DMS 273 (cell line): Measurements from ENCODE around the gene ERMP1.
"Not testable (repeated sequence)": the region's sequence is repeated elsewhere in the genome, so short reads cannot be mapped to it uniquely, and the experiment has no call there.

Source experiments
- DNase-seq: peaks from one replicate; lab custom pipeline; 2025; ENCODE audit not compliant: unreplicated experiment; lab: John Stamatoyannopoulos, UW

ERMP1 gene

DNA sequence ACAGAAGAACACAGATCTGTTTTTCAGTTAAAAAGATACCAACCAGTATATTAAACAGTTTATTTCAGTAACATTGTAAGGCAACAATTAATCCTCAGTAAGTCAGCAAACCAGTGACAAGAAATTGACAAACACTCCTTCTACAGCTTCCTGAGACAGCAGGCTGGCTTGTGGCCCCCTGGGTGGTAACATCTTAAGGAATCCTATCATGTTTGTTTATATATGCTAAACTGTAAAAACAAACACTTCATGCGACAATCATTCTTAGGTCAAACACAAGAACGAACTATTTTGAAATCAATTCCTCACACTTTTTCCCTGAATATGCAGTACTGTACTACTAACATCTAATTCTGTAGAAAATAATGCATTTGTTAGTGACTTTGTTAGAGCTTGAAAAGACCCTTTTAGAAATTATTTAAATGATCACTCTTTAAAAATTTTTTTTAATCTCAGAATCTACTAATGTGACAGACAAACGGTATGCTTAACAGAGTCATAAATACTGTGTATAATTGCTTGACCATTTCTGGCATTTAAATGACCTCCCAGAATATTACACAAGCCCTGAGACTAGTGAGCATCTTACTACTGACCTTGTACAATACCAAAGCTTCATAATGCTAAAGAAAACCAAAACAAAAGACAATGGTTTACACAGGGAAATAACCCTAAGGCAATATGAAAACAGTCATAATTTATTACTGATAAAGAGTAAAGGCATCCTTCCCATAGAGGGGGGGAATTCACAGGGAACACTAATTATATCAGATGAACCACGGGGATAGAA lies 48.2 kb downstream of the ERMP1 start:
- DNase-seq: no peak

DNA sequence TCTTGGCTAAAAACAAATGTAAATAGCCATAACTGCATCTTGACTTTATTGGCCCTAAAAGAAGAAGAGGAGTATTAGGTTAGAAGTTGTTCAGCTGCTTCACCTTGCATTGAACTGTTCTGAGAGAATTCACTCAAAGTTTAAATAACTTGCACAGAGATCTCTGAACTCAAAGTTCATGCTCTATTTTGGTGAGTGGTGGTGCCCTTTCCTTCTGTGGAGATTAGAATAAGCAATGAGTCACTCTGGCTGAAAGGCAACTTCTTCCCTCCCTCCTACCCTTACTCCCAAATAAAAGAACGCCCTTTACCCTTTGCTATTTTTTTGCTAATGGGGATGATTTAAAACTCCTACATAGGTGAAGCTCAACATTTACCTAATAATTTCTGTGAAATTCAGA lies 48.9 kb downstream of the ERMP1 start:
- no peak for DNase-seq

DNA sequence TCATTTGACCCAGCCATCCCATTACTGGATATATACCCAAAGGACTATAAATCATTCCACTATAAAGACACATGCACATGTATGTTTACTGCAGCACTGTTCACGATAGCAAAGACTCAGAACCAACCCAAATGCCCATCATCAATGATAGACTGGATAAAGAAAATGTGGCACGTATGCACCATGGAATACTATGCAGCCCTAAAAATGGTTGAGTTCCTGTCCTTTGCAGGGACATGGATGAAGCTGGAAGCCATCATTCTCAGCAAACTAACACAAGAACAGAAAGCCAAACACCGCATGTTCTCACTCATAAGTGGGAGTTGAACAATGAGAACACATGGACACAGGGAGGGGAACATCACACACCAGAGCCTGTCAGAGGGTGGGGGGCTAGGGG lies 49.5 kb downstream of the ERMP1 start:
- DNase-seq: not testable (repeated sequence)

DNA sequence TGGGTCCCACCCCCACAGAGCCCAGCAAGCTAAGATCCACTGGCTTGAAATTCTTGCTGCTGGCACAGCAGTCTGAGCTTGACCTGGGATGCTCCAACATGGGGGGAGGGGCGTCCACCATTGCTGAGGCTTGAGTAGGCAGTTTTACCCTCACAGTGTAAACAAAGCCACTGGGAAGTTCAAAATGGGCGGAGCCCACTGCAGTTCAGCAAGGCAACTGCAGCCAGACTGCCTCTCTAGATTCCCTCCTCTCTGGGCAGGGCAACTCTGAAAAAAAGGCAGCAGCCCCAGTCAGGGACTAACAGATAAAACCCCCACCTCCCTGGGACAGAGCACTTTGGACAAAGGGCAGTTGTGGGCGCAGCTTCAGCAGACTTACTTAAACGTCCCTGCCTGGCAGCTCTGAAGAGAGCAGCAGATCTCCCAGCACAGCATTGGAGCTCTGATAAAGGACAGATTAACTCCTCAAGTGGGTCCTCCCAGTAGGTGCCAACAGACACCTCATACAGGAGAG lies 53.2 kb downstream of the ERMP1 start:
- not testable (repeated sequence) for DNase-seq

DNA sequence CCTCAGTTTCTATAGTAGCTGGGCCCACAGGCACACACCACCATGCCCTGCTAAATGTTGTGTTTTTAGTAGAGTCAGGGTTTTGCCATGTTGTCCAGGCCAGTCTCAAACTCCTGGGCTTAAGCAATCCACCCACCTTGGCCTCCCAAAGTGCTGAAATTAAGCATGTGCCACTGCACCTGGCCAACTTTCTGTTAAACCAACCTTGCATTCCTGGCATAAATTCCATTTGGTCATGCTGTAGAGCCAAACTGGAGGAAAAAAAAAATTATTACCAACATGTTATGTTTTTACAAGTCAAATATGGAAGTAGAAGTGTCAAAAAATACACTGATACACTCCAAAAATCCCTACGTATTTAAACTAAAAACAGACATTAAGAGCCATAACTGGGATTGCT lies 54.1 kb downstream of the ERMP1 start:
- no peak for DNase-seq

DNA sequence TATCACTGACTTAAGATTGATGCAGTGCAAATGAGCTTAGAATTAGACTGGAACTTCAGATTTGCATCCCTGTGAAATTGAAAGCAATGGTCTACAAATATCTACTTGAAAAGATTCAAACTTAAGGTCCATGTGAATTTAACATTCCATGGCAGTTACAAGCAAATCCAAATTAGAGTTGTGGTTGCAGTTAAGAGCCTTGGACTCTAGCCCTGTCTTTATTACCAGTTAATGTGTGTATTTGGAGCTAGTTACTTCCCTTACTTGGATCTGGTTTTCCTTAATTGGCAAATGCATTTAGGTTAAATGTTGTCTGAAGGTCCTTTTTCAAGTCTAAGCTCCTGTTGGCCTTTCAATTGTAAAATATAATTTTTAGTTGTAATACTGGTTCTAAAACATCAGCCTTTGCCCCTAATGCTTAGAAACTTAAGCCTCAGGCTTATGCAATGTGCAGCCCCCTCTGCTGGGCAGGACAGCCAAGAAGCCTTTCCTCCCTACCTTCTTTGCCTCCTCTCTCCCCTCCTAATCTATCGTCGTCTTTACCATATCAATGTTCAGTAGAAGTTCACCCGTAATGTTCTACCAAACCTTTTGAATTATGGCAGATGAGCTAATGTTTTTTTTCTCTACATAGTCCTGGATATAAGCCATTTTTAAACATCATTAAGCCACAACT lies 59.5 kb downstream of the ERMP1 start:
- no peak for DNase-seq

DNA sequence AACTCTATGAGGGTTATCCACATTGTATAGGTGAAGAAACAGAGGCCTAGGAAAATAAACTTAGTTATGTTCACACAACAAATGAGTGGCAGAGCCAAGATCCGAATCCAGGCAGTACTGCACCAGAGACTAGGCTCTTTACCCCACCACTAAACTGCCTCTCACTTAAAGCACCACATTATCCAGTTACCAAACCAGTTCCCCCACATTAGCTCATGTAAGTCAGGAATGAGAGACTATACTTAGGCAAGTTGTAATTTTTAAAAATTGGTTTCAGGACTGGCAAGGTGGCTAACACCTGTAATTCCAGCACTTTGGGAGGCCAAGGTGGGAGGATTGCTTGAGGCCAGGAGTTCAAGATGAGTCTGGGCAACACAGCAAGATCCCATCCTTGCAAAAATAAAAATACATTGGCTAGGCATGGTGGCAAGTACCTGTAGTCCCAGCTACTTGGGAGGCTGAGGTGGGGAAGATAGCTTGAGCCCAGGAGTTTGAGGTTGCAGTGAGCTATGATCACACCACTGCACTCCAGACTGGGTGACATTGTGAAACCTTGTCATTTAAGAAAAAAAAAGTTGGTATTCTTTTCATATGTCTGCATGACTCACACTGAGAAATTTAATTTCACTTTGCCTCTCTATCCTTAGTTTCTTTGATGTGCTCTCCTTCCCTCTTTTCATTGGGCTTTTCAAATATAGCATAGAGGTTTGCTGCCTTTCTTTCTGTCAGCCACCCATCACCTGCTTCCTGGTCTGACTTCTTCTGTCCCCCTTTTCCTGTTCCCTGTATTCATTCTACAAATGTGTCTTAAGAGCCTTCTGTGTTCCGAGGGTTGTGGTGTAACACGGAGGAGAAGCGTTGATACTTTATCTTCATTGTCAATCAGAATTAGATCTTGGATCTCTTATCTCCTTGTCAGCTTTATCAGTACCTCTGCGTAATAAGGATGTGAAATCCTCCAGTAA lies 64.7 kb downstream of the ERMP1 start:
- DNase-seq: no peak

DNA sequence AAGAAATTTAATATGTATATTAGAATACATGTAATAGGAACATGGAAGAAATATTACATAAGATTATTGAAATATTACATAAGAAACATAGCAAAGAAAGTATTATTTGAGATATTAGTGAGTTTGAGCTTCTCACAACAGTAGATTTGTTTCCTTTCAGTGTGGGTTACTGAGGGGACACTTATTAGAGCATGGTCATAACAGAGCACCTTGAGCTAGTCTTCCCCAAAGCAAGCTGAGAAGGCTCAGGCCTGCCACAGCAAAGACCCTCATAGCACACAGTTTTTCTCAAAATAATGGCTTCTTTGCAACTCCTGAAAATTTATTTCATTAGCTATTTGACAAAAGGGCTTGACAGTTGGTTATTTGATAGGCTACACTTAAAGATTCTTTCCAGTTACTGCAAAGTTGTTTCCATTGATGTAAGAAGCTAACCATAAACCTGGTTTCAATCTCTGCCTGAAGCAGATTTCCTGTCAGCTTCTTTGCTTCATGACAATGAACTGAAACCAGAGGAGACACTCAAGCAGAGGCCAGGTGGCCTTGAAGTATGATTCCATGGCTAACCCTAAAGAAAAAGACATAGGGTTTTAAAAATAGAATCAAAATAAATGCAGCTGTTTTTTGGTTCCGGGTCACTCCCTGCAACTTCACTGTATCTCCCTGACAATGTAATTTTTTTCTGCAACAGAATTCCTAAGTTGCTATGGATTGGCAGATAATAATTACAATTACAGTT lies 68.6 kb downstream of the ERMP1 start:
- no peak for DNase-seq

DNA sequence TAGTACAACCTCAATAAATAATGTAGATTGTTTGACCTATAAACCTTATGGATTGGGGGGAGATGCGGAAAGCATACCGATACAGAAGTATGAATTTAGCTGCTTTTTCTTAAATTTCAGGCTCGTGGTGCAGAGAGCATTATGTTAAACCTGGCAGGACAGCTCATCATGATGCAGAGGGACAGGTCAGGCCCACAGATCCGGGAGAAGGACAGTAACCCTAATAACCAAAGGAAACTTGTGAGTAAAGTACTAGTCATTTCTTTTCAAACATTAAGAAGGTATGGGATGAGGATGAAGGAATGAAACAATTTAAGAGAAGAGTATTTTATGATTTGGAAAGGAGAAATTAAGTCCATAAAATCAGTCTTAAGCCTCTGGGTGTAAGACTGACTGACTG lies 70.5 kb downstream of the ERMP1 start:
- DNase-seq: no peak

DNA sequence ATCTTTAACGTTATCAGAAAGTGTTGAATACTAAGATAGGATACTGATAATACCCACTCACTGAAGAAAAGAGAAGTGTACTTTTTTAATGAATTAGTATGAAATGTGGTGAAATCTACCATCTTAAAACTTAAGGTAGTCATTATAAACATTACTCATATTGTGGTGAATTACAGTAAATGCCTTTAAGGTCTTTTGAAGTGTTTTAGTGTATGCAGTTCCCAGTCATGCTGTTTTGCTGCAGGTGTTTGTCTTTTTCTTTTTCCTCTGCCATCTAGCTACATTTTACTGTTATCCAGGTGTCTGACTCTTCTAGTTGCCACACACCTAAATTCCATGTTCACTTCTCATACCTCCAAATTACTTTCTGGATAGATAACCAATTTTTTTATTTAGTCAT lies 72.6 kb downstream of the ERMP1 start:
- no peak for DNase-seq

DNA sequence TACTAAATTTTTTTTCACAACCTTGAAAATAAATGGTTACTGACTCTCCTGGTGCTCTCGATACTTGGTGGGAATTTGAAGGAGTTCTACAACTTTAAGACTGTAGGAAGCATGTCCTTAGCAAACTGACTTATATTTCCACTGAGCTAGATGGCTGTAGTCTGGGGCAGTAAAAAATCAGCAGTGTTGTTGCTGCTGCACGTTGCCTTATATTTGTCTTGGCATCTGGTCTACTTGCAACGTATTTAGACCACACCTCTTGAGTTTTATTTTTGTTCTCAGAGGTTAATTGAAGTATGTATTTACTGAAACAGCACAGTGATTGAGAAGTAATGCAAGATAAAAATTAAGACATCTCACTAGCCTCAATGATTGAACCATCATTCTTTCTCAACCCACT lies 76.3 kb downstream of the ERMP1 start:
- DNase-seq: no peak

DNA sequence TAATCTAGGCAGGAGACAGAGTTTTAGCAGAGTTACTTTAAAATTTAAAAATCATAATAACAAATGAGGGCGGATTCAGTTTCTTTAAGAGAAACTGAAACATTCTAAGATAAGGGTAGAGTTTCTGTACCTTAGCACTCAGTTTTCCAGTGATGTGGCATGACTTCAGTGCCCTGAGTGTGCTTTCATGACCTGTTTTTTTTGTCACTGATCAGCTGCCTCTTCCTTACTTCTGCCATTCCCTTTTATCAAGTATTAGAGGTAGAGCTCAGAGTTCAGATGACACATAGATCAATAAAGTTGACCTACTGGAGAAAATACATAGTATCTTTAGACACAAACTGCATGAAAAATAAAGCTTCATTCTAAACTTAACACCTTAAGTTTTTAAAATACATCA lies 82.3 kb downstream of the ERMP1 start:
- no peak for DNase-seq

DNA sequence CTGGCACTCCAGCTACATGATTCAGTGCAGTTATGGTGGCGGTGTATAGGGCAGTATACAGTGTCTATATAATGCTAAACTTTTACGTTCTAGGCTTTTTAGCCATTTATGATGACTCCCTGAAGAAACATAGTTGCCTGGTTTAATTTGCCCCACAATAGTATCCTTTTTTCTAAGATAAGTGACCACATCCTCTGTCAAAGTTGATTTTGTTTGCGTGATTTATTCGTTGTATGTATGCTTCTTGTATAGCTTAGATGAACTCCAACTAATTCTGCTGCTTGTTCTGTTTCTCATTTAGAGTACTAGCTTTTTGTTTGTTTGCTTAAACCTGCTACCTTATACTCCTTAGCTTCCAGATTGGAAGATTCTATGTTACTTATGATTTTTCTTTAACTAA lies 83.6 kb downstream of the ERMP1 start:
- DNase-seq: no peak

DNA sequence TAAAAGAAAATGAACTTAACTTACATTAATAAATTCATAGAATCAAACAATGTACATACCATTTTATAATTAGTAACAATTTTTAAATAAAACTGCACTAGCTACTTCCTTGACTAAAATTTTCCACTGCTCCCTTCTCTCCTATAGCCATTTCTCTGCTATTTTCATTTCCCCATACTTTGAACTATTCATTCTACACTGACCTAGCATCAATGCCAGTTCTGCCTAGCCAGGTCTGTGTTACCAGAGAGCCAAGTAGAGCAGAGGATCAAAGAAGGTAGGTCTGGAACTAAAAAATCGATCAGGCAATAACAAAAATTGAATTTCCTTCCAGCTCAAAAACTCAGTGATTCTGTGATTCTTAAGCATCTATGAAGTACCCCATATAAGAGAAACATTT lies 84.5 kb downstream of the ERMP1 start:
- DNase-seq: no peak

DNA sequence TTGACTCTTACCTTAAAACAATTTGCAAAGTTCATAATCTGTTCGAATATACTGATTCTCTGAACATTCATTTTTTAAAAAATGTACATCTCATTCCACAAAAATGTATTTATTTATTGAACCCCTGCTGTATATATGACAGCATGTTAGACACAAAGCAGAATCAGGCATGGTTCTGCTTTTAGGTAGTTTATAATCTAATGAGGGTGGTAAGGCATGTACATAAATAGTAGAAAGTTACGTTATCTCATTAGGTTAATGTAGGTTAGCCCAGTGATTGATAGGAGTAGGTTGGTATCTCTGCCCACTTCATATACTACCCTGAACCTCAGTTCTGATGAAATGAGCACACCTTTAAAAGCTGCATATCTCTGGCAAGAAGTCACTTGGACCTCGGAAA lies 89.8 kb downstream of the ERMP1 start:
- no peak for DNase-seq

DNA sequence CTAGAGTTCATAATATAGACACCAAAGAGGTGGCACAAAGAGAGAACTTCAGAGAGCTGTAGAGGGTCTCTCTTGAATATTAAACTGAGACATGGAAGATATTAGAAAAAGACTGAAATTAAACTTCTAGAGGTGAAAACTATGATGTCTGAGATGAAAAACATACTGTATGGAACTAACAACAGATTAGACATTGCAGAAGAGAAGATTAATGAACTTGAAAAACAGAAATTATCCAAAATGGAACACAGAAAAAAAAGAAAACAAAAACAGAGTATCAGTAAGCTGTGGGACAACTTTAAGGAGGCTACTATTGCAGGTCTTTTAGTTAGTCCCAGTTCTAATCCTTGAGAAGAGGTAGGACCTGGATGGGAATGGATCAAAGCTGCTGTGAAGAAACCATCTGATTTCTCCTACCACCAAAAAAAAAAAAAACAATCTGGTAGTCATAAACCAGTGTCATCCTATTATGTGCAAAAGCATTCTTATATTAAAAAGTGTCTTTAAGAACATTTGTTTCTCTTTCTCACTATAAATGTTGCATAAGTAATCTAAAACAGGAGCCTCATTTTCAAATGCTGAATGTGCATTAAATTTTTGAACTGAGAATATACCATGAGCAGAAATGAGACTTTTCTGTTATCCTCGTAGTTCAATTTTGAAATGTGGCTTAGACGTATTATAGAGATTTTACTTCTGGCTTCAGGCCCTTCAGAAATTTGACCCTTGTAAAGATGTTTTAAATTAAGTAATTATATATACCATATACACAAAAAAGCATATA lies 96.2 kb downstream of the ERMP1 start:
- DNase-seq: no peak

DNA sequence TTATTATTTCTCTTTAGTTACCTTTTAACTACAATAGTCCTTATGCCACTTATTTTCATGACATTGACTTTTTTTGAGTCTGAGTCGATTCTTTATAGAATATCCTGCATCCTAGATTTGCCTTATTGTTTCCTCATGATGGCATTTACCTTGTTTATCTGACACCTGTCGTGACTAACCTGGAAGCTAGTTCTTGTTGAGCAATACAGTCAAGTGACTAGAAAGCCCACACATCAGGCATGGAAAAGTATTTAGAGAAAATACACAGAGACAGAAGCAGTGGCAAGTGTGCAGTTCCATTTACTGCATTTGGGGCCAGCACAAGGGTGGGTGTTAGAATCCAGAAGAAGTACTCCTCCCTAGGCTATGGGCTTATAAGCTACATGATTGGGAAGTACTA lies 97.8 kb downstream of the ERMP1 start:
- DNase-seq: no peak
